ENCODE data around the gene FIZ1. TPM values are rescaled to one million over a fixed set of nuclear protein-coding genes. Genes with fewer than 3 reads are reported as not detected.

Gene FIZ1
- total RNA-seq, 2 donors from 2014 or later: 12.2 to 14.5 TPM

DNA sequence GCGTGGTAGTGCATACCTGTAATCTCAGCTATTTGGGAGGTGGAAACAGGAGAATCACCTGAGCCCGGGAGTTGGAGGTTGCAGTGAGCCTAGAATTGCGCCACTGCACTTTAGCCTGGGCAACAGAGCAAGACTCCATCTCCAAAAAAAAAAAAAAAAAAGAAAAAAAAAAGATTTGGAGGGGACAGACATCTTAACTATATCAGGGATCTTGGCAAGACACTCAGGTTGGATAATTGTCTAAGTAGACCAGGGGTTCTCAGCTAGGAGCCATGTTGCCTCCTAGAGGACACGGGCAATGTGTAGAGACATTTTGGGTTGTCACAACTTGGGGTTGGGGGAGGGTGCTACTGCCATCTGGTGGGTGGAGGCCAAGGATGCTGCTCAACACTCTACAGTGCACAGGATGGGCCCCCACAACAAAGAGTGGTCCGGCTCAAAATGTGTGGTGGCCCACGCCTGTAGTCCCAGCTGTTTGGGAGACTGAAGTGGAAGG is 39.6 kb upstream of the FIZ1 start:
- Histone ChIP-seq H3K4me3 (no peak overlapping the region), H3K4me1 (peaks cover 33% of the 10 kb centered on the region), H3K9ac (ENCODE audit: low read depth in 2 of 2, low read length in 2 of 2) (no peak overlapping the region), H3K9me3 (no peaks in the 10 kb centered on the region), H3K27ac (no peak overlapping the region), H3K27me3 (no peaks in the 10 kb centered on the region), H3K36me3 (no peaks in the 10 kb centered on the region)
- intact Hi-C loops (cut with DNase I): no loop called here
- TF ChIP-seq, protein P1, sequence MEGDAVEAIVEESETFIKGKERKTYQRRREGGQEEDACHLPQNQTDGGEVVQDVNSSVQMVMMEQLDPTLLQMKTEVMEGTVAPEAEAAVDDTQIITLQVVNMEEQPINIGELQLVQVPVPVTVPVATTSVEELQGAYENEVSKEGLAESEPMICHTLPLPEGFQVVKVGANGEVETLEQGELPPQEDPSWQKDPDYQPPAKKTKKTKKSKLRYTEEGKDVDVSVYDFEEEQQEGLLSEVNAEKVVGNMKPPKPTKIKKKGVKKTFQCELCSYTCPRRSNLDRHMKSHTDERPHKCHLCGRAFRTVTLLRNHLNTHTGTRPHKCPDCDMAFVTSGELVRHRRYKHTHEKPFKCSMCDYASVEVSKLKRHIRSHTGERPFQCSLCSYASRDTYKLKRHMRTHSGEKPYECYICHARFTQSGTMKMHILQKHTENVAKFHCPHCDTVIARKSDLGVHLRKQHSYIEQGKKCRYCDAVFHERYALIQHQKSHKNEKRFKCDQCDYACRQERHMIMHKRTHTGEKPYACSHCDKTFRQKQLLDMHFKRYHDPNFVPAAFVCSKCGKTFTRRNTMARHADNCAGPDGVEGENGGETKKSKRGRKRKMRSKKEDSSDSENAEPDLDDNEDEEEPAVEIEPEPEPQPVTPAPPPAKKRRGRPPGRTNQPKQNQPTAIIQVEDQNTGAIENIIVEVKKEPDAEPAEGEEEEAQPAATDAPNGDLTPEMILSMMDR (IDR thresholded peaks at IDR 0.05): no peak
- no peak for DNase-seq

DNA sequence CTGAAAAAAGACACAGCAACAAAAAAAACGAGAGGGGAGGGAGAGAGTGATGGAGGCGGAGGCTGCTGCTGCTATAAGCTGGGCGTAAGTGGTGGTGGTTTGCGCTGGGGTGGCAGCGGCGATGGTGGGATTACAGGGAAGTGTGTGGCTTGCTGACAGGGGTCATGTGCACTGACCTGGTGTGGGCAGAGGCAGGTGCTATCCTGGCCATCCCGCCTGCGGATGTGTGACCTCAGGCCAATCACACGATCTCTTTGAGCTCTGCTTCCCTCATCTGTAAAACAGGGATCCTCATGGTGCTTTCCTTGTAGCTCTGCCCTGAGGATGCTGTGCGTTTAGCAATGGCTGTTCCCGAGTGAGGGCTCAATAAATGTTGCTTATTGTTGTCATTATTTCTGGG is 38.2 kb upstream of the FIZ1 start:
- Histone ChIP-seq H3K36me3 (no peaks in the 10 kb centered on the region), H3K4me3 (no peak overlapping the region), H3K9me3 (no peaks in the 10 kb centered on the region), H3K9ac (ENCODE audit: low read depth in 2 of 2, low read length in 2 of 2) (no peak overlapping the region), H3K4me1 (peaks cover 27% of the 10 kb centered on the region), H3K27me3 (no peaks in the 10 kb centered on the region), H3K27ac (no peak overlapping the region)
- TF ChIP-seq, protein P1 (IDR thresholded peaks at IDR 0.05): no peak
- intact Hi-C loops (cut with DNase I): no loop called here
- no peak for DNase-seq

DNA sequence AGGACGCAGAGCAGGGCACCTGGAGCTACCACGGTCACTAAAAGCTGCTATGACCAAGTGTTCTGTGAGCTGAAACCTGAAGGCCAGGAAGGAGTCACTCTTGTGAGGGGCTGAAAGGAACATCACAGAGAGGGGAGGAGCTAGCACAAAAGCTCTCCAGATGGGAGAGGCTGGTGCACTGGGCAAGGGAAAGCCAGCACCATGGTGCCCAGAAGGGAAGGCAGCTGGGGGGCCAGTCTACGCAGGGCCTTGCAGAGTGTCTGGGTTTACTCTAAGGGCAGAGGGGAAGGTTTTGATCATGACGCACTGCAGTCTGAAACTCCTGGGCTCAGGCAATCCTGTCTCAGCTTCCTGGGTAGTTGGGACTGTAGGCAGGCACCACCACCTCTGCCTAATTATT is 37.4 kb upstream of the FIZ1 start:
- Histone ChIP-seq H3K4me1 (peaks cover 20% of the 10 kb centered on the region), H3K36me3 (no peaks in the 10 kb centered on the region), H3K9ac (ENCODE audit: low read depth in 2 of 2, low read length in 2 of 2) (peak overlapping the region in 1 of 2 donors; percentile 9), H3K27ac (no peak overlapping the region), H3K27me3 (no peaks in the 10 kb centered on the region), H3K9me3 (no peaks in the 10 kb centered on the region), H3K4me3 (no peak overlapping the region)
- intact Hi-C loops (cut with DNase I): no loop called here
- DNase-seq: no peak
- TF ChIP-seq, protein P1 (IDR thresholded peaks at IDR 0.05): no peak

DNA sequence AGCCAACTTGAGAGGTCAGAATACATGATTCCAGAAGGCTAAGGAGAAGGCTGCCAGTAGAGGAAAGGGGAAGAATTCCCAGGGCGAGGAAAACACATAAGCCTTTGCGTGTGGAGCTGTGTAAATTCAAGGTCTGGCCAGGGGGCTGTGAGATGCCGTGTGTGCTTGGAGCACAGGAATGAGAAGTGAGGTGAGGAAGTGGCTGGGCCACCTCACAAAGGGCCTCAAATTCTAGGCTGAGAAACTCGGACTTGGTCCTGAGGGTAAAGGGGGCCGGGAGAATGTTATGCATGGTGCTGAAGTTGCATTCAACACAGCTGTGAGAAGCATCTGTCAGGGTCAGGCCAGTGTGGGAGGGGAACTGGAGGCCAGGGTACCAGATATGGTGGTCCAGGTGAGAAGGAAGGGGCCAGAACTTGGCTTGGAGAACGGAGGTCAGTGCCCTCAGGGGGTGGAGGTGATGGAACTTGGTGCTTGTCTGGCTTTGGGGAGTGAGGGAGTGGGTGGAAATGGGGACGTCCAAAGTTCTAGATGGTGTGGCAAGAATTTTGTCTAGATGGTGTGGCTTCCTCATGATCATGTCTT is 36.6 kb upstream of the FIZ1 start:
- Histone ChIP-seq H3K36me3 (no peaks in the 10 kb centered on the region), H3K27me3 (no peaks in the 10 kb centered on the region), H3K4me1 (peaks cover 20% of the 10 kb centered on the region), H3K9me3 (no peaks in the 10 kb centered on the region), H3K27ac (peak overlapping the region; percentile 80), H3K9ac (ENCODE audit: low read depth in 2 of 2, low read length in 2 of 2) (peak overlapping the region; percentile 100), H3K4me3 (peak overlapping the region; percentile 94)
- DNase-seq: no peak
- TF ChIP-seq, protein P1 (IDR thresholded peaks at IDR 0.05): no peak
- intact Hi-C loops (cut with DNase I): no loop called here

DNA sequence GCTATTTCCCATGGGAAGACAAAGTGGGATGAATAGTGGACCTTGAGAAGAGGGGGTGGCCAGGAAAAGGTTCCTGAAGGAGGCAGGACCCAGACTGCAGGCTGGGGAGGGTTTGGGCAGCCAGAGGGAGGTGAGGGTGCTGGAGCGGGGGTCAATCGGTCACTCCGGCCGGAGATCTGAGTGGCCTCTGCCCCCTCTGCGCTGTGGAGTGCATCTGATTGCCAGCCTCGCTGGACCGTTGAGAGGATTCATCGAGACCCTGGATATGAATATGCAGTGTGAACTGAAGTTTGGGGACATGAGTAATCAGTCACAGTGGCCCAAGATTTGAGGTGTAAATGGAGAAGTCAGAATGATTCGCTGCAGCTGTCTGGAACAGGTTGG is 36.0 kb upstream of the FIZ1 start:
- intact Hi-C loops (cut with DNase I): no loop called here
- TF ChIP-seq, protein P1 (IDR thresholded peaks at IDR 0.05): no peak
- Histone ChIP-seq H3K4me1 (peaks cover 17% of the 10 kb centered on the region), H3K4me3 (peak overlapping the region; percentile 94), H3K9ac (ENCODE audit: low read depth in 2 of 2, low read length in 2 of 2) (peak overlapping the region; percentile 100), H3K36me3 (no peaks in the 10 kb centered on the region), H3K27me3 (no peaks in the 10 kb centered on the region), H3K9me3 (no peaks in the 10 kb centered on the region), H3K27ac (peak overlapping the region; percentile 80)
- DNase-seq: no peak

Data from colonic mucosa (tissue), 4 donors.